ENCODE results near the gene FAM227A.
A peak's percentile ranks its signal among the peaks of the same experiment; 100 is the strongest.

FAM227A gene

DNA sequence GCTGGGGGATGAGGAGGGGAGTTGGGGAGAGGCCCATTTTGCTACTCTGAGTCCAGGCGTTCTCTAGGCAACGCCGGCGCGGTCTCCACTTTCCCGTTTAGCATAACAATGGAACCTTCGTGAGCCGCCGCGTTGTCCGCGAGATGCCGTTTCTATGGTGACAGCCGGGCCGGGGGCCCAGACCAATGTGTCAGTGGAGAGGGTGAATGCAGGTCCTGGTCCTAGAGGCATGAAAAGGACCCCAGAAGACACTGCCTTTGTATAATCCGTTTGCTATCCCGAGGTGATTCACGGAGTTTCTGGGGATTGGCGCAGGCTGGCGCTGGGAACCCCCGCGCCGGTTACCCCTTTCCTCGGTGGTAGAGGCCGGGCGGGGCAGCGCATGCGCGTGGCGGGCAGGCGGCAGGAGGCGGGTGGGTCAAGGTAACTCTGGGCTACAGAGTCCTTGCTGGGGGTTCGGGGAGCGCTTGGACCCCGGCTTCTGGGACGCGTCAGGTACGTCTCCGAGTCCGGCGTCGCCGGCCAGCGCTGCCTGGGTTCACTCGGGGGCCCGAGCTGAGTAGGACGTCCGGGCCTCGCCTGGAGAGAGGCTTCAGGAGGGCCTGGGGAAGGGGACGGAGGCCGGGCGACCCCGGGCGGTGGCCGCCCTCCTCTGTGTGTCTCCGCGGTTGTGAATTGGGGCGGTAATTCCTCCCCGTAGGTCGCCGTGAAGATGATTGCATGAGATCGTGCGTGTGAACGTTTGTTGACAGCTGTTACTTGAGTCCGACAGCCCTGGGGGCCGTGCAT is at the start of gene FAM227A, which contains the start of gene CBY1:
FAM227A (minus strand) TSS at position 137 of the 789 bp plus-strand sequence. CDS start 6,224 bp downstream, outside the sequence.
CBY1 (plus strand) TSS at position 383 of the 789 bp plus-strand sequence. CDS start 11,417 bp downstream, outside the sequence.
- Histone ChIP-seq H3K4me3 (ENCODE audit: low read depth in 1 of 5, low read length in 5 of 5) (peak within 1 kb of the TSS; percentile 85 to 97 (median 93)), H3K9me3 (ENCODE audit: control insufficient read depth in 5 of 5, low read length in 5 of 5) (no peaks in the 10 kb centered on the region), H3K27ac (ENCODE audit: low read depth, low read length) (peak within 1 kb of the TSS; percentile 72), H3K27me3 (ENCODE audit: control insufficient read depth in 5 of 5, insufficient read depth in 4 of 5, low read length in 5 of 5) (no peaks in the 10 kb centered on the region), H3K4me1 (ENCODE audit: control insufficient read depth in 5 of 5, insufficient read depth in 5 of 5, low read length in 5 of 5) (peaks cover 0 to 22% (median 19%) of the 10 kb centered on the region in 5 donors), H3K36me3 (ENCODE audit: control insufficient read depth in 5 of 5, insufficient read depth in 5 of 5, low read length in 5 of 5) (no peaks in the 10 kb centered on the region), H3K9ac (ENCODE audit: low read length in 5 of 5) (peak within 1 kb of the TSS; percentile 57 to 99 (median 97))

DNA sequence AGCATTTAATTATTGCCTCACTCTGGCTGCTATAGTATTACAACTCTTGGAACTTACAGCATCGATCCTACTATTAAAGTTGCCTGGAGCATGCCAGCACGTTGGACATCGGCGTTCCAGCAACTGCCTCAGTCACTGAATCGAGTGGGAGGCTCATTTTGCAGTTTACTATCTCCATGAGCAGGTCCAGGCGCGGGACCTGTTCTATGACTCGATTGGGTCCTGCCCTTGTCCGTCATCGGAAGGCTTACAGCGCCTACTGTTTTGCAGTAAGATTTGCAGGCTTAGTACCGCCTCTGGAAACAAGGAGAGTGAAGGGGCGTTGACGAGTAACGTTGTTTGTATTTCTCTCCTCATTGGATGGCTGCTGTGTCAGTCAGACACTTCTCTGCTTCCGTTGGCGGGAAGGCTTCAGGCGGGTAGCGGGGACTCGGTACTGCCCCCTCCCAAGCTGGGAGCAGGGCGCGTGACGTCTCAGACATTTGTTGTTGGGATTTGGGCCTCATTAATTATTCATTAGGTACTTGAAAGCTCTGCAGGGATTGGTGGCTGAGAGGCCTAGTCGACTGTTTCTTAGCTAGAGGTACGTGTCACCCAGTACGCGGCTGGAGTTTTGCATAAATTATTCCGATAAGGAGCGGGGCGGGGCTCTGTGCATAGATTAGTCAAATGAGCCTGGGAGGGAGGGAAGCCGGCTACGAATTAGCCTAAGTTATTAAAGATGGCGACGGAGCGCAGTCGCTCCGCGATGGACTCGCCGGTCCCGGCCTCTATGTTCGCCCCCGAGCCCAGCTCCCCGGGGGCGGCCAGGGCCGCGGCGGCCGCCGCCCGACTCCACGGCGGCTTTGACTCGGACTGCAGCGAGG is 49.3 kb upstream of the FAM227A start, which contains the start of gene GTPBP1:
GTPBP1 (plus strand) TSS at position 710 of the 866 bp plus-strand sequence; CDS start at position 722, 12 bp downstream.
- Histone ChIP-seq H3K4me1 (ENCODE audit: control insufficient read depth in 5 of 5, insufficient read depth in 5 of 5, low read length in 5 of 5) (peaks cover 0 to 55% (median 38%) of the 10 kb centered on the region in 5 donors), H3K9me3 (ENCODE audit: control insufficient read depth in 5 of 5, low read length in 5 of 5) (no peaks in the 10 kb centered on the region), H3K27ac (ENCODE audit: low read depth, low read length) (peak within 1 kb of the TSS; percentile 87), H3K9ac (ENCODE audit: low read length in 5 of 5) (peak within 1 kb of the TSS; percentile 82 to 93 (median 89)), H3K27me3 (ENCODE audit: control insufficient read depth in 5 of 5, insufficient read depth in 4 of 5, low read length in 5 of 5) (no peaks in the 10 kb centered on the region), H3K4me3 (ENCODE audit: low read depth in 1 of 5, low read length in 5 of 5) (peak within 1 kb of the TSS; percentile 80 to 90 (median 89)), H3K36me3 (ENCODE audit: control insufficient read depth in 5 of 5, insufficient read depth in 5 of 5, low read length in 5 of 5) (peaks cover 2 to 13% (median 4%) of the 10 kb centered on the region in 5 donors)

DNA sequence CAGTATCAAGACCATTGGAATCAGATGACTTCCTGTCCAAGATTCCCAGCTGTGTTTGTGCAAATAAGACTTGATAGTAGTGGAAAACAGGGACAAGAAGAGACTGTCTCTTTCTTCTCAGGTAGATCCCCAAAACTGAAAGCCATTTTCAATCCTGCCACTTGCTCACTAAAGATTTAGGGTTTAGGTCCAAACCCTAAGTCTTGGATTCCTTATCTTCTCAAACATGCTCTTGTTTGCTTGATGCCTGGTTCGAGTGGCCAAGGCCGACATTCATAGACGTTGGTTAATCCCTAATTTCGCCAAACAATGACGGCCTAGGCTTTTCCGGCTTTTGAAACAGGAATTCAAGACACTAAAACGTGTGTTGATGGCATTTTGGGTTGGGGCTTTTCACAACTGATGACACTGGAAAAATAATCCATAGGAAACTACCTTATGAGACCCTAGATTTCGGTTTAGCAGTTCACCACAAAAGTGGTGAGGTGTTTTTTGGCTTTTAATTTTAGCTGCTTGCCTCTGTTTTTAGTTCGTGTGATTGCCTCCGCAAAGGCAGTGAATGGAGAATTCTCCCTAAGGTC is 48.6 kb upstream of the FAM227A start:
- Histone ChIP-seq H3K9me3 (ENCODE audit: control insufficient read depth in 5 of 5, low read length in 5 of 5) (no peaks in the 10 kb centered on the region), H3K27ac (ENCODE audit: low read depth, low read length) (peak overlapping the region; percentile 69), H3K9ac (ENCODE audit: low read length in 5 of 5) (peak overlapping the region in 2 of 5 donors; percentile 38 to 46), H3K27me3 (ENCODE audit: control insufficient read depth in 5 of 5, insufficient read depth in 4 of 5, low read length in 5 of 5) (no peaks in the 10 kb centered on the region), H3K36me3 (ENCODE audit: control insufficient read depth in 5 of 5, insufficient read depth in 5 of 5, low read length in 5 of 5) (peaks cover 0 to 6% (median 0%) of the 10 kb centered on the region in 5 donors), H3K4me3 (ENCODE audit: low read depth in 1 of 5, low read length in 5 of 5) (peak overlapping the region; percentile 44 to 72 (median 51)), H3K4me1 (ENCODE audit: control insufficient read depth in 5 of 5, insufficient read depth in 5 of 5, low read length in 5 of 5) (peaks cover under 1 to 57% (median 42%) of the 10 kb centered on the region in 5 donors)

DNA sequence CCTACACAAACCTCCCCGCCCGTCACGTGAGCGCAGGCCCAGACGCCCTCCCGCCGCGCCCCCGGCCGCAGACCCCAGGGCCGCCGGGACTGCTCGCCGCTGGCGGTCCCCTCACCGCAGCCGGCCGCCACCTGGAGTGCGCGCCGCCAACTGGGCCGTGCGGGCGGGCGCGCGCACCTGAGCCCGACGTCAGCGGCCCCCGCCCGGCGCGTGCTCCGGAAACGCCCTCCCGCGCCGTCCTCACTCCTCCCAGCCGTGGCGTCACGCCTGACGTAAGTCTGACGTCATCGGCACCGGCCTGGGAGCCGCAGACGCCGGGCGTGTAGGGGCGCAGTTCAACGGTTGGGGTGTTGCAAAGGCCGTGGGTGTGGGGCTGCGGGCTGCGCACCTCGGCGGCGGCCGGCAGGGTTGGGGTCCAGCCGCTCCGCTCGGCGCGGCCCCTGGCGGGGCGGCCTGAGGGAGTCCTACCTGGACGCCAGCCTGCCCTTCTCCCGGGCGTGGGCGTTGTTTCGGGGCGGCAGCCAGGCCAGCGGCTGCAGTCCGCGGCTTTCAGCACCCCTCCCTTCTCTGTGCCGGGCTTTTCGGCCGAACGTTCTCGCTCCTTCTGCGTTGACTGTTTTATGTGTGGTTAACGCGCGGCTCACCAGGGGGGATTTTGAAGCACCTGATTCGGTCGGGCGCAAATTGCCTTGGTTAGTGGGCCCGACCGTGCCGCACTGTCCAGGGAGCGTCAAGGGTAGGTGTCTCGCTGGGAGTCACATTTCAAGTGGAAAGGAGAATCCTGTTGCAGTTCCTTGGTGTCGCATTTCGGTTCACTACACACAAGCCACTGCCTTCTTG is 44.8 kb upstream of the FAM227A start, which contains the start of gene JOSD1:
JOSD1 (minus strand) TSS at position 155 of the 840 bp plus-strand sequence. CDS start 956 bp downstream, outside the sequence.
- peak within 1 kb of the TSS; percentile 74 to 91 (median 87) for H3K9ac ChIP-seq (ENCODE audit: low read length in 5 of 5)
- no peaks in the 10 kb centered on the region for H3K27me3 ChIP-seq (ENCODE audit: control insufficient read depth in 5 of 5, insufficient read depth in 4 of 5, low read length in 5 of 5)
- H3K9me3 ChIP-seq (ENCODE audit: control insufficient read depth in 5 of 5, low read length in 5 of 5): no peaks in the 10 kb centered on the region
- H3K36me3 ChIP-seq (ENCODE audit: control insufficient read depth in 5 of 5, insufficient read depth in 5 of 5, low read length in 5 of 5): no peaks in the 10 kb centered on the region
- peak within 1 kb of the TSS; percentile 88 for H3K27ac ChIP-seq (ENCODE audit: low read depth, low read length)
- peaks cover 10 to 60% (median 52%) of the 10 kb centered on the region in 5 donors for H3K4me1 ChIP-seq (ENCODE audit: control insufficient read depth in 5 of 5, insufficient read depth in 5 of 5, low read length in 5 of 5)
- H3K4me3 ChIP-seq (ENCODE audit: low read depth in 1 of 5, low read length in 5 of 5): peak within 1 kb of the TSS; percentile 74 to 87 (median 82)

DNA sequence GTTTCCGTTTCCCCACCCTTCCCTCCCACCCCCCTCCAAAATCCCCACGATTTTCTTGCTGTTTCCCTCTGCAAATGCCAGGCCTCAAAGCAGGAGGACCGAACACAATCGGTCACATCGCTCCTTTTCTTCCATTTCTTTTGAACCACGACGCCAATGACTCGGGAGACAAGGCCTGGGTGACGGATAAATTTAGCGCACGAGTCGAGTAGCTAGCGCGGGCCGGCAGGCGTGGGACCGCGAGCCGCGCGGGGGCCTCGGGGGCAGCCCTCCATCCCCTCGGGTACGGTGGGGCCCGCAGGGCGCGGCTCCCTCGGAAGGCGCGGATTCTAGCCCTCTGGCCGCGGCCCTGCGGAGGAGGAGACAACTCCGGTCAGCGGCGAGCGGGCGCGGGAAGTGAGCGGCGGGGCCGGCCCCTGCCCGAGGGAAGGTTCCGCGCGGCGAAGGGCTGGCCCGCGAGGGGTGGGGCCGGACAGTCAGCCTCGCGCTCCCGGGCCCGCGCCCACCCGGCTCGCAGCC is 44.1 kb upstream of the FAM227A start:
- Histone ChIP-seq H3K27me3 (ENCODE audit: control insufficient read depth in 5 of 5, insufficient read depth in 4 of 5, low read length in 5 of 5) (no peaks in the 10 kb centered on the region), H3K36me3 (ENCODE audit: control insufficient read depth in 5 of 5, insufficient read depth in 5 of 5, low read length in 5 of 5) (no peaks in the 10 kb centered on the region), H3K4me3 (ENCODE audit: low read depth in 1 of 5, low read length in 5 of 5) (peak overlapping the region; percentile 74 to 87 (median 80)), H3K9ac (ENCODE audit: low read length in 5 of 5) (peak overlapping the region; percentile 74 to 91 (median 87)), H3K9me3 (ENCODE audit: control insufficient read depth in 5 of 5, low read length in 5 of 5) (no peaks in the 10 kb centered on the region), H3K4me1 (ENCODE audit: control insufficient read depth in 5 of 5, insufficient read depth in 5 of 5, low read length in 5 of 5) (peaks cover 10 to 63% (median 52%) of the 10 kb centered on the region in 5 donors), H3K27ac (ENCODE audit: low read depth, low read length) (peak overlapping the region; percentile 88)

DNA sequence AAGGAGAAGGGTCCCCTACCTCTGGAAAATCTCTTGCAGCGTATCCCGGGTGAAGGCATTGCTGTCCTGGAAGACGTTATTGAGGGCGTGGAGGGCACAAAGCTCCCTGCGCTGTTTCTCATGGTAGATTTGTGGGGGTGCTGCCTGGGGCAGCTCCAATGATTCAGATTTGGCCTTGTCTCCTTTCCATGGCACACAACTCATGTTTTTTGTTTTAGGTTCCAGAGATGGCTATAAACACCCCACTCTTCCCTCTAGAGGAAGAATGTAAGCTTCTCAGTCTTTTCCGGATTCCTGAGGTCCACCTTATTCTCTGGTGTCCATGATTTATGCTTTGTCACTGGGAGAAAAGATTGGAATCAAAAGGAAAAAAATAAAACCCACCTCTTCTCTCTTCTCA is 43.6 kb upstream of the FAM227A start:
- H3K27me3 ChIP-seq (ENCODE audit: control insufficient read depth in 5 of 5, insufficient read depth in 4 of 5, low read length in 5 of 5): no peaks in the 10 kb centered on the region
- H3K27ac ChIP-seq (ENCODE audit: low read depth, low read length): peak overlapping the region; percentile 88
- no peaks in the 10 kb centered on the region for H3K9me3 ChIP-seq (ENCODE audit: control insufficient read depth in 5 of 5, low read length in 5 of 5)
- peak overlapping the region; percentile 74 to 87 (median 80) for H3K4me3 ChIP-seq (ENCODE audit: low read depth in 1 of 5, low read length in 5 of 5)
- H3K4me1 ChIP-seq (ENCODE audit: control insufficient read depth in 5 of 5, insufficient read depth in 5 of 5, low read length in 5 of 5): peaks cover 10 to 62% (median 48%) of the 10 kb centered on the region in 5 donors
- H3K9ac ChIP-seq (ENCODE audit: low read length in 5 of 5): peak overlapping the region; percentile 74 to 91 (median 87)
- no peaks in the 10 kb centered on the region for H3K36me3 ChIP-seq (ENCODE audit: control insufficient read depth in 5 of 5, insufficient read depth in 5 of 5, low read length in 5 of 5)

DNA sequence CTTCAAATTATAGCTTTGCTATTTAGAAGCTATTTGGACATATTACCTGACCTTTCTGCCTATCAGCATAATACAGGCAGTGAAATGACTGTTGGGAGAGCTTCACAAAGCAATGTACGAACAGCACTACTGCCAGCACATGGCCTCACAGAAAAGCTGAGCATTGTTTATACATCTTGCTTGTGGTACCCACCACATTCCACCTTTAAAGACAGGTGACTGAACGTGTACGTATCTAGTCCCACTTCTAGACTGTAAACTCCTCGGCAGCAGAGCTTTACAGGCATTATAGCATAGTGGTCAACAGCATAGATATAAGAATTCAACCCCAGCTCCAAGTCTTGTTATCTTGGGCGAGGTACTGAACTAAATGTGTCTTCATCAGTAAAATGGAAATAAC is 43.0 kb upstream of the FAM227A start:
- Histone ChIP-seq H3K4me1 (ENCODE audit: control insufficient read depth in 5 of 5, insufficient read depth in 5 of 5, low read length in 5 of 5) (peaks cover 10 to 59% (median 46%) of the 10 kb centered on the region in 5 donors), H3K27me3 (ENCODE audit: control insufficient read depth in 5 of 5, insufficient read depth in 4 of 5, low read length in 5 of 5) (no peaks in the 10 kb centered on the region), H3K4me3 (ENCODE audit: low read depth in 1 of 5, low read length in 5 of 5) (peak overlapping the region; percentile 74 to 87 (median 80)), H3K36me3 (ENCODE audit: control insufficient read depth in 5 of 5, insufficient read depth in 5 of 5, low read length in 5 of 5) (peaks cover 0 to 3% (median 0%) of the 10 kb centered on the region in 5 donors), H3K9ac (ENCODE audit: low read length in 5 of 5) (peak overlapping the region; percentile 35 to 91 (median 86)), H3K27ac (ENCODE audit: low read depth, low read length) (peak overlapping the region; percentile 88), H3K9me3 (ENCODE audit: control insufficient read depth in 5 of 5, low read length in 5 of 5) (no peaks in the 10 kb centered on the region)

DNA sequence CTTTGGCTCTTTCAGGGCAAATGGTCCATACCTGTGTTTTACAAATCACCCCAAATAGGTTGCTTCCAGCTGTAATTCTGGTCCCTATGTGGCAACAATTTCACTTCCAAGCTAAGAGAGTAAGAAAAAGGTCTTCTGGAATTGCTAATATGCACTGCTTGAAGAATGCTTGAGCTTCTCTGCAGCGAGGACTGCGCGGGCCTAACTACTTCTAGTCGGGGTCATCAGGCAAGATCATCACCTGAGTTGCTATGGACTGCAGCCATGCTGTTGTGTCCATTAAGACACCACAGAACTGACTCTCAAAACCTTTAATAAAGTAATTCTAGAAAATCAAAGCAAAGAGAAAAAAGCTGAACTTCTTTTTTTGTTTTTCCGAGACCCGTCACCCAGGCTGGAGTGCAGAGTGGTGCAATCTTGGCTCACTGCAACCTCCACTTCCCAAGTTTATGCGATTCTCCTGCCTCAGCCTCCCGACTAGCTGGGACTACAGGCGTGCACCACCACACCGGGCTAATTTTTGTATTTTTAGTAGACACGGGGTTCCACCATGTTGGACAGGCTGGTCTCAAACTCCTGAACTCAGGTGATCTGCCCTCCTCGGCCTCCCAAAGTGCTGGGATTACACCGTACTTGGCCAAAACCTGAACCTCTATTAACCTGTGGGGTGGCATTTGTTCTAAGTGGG is 42.4 kb upstream of the FAM227A start:
- no peaks in the 10 kb centered on the region for H3K9me3 ChIP-seq (ENCODE audit: control insufficient read depth in 5 of 5, low read length in 5 of 5)
- peak overlapping the region in 3 of 5 donors; percentile 35 to 86 (median 74) for H3K9ac ChIP-seq (ENCODE audit: low read length in 5 of 5)
- H3K36me3 ChIP-seq (ENCODE audit: control insufficient read depth in 5 of 5, insufficient read depth in 5 of 5, low read length in 5 of 5): peaks cover 0 to 6% (median 0%) of the 10 kb centered on the region in 5 donors
- H3K4me3 ChIP-seq (ENCODE audit: low read depth in 1 of 5, low read length in 5 of 5): peak overlapping the region in 4 of 5 donors; percentile 74 to 87 (median 80)
- peak overlapping the region; percentile 88 for H3K27ac ChIP-seq (ENCODE audit: low read depth, low read length)
- H3K27me3 ChIP-seq (ENCODE audit: control insufficient read depth in 5 of 5, insufficient read depth in 4 of 5, low read length in 5 of 5): no peaks in the 10 kb centered on the region
- peaks cover 10 to 61% (median 50%) of the 10 kb centered on the region in 5 donors for H3K4me1 ChIP-seq (ENCODE audit: control insufficient read depth in 5 of 5, insufficient read depth in 5 of 5, low read length in 5 of 5)
